HepG2 (cell line): ENCODE data around the gene ESPNL. TPM values are rescaled to one million over a fixed set of nuclear protein-coding genes. Genes with fewer than 3 reads are reported as not detected.

Source experiments
- ADNP ChIP-seq: sonication (generic); formaldehyde crosslinking; IDR thresholded peaks from 2 replicates; pipeline ENCODE4 v1.4.0; 2020; ENCODE audit warnings: missing genetic modification reagents
- CBX1 ChIP-seq: IDR thresholded peaks from one replicate; pipeline ENCODE4 v1.6.1; 2016; ENCODE audit warnings: antibody characterized with exemption, low read depth
- CBX2 ChIP-seq, 2 experiments: fragments of 200-600 bp in 1 of 2; sonication (generic); formaldehyde crosslinking in 1 of 2; IDR thresholded peaks; 2 replicates each; pipeline versions ENCODE4 v1.7.0 to v1.8.1; 2018 to 2022; ENCODE audit warnings: low read depth in 2 of 2, low read length in 1 of 2, mild to moderate bottlenecking in 1 of 2, missing genetic modification reagents in 1 of 2
- CREB1 ChIP-seq, 2 experiments: fragments of 450-650 bp in 1 of 2; IDR thresholded peaks; 2 replicates each; pipeline ENCODE4 v1.6.1; 2016 to 2017; ENCODE audit warnings: control low read depth in 1 of 2, mild to moderate bottlenecking in 1 of 2, missing compliant biosample characterization in 1 of 2, missing genetic modification characterization in 1 of 2
- EP300 ChIP-seq, 3 experiments: sonication (generic) in 1 of 3; formaldehyde crosslinking in 1 of 3; IDR thresholded peaks; 2 replicates each; pipeline versions ENCODE4 v1.5.1 to v1.6.1; 2011 to 2020; ENCODE audit warnings: low read depth in 2 of 3, low read length in 2 of 3, borderline replicate concordance in 1 of 3, improper control_type of control experiment in 1 of 3, mild to moderate bottlenecking in 1 of 3, missing genetic modification reagents in 1 of 3, moderate library complexity in 1 of 3
- HNRNPLL ChIP-seq: fragments of 200-400 bp; formaldehyde crosslinking; IDR thresholded peaks from 2 replicates; pipeline ENCODE4 v1.6.1; 2017; ENCODE audit warnings: mild to moderate bottlenecking, low read depth, low read length; ENCODE audit not compliant: poor library complexity, severe bottlenecking
- MIER3 ChIP-seq: IDR thresholded peaks from 2 replicates; pipeline ENCODE4 v1.6.1; 2016; ENCODE audit warnings: missing compliant biosample characterization, borderline replicate concordance
- REST ChIP-seq, 2 experiments: IDR thresholded peaks; 2 replicates each; pipeline ENCODE4 v1.6.1; 2011 to 2012; ENCODE audit warnings: low read length in 2 of 2, borderline replicate concordance in 1 of 2, low read depth in 1 of 2, mild to moderate bottlenecking in 1 of 2, moderate library complexity in 1 of 2
- RFX1 ChIP-seq: fragments of 450-650 bp; IDR thresholded peaks from 2 replicates; pipeline ENCODE4 v1.6.1; 2017
- TMF1 ChIP-seq: sonication (generic); formaldehyde crosslinking; IDR thresholded peaks from 2 replicates; pipeline ENCODE4 v1.8.1; 2022; ENCODE audit warnings: low read depth, missing genetic modification reagents
- ZBTB40 ChIP-seq, 2 experiments: fragments of 450-650 bp in 1 of 2; sonication (generic) in 1 of 2; formaldehyde crosslinking in 1 of 2; IDR thresholded peaks; 2 replicates each; pipeline versions ENCODE4 v1.6.1 to v1.8.0; 2016 to 2022; ENCODE audit warnings: antibody characterized with exemption in 1 of 2, mild to moderate bottlenecking in 1 of 2, missing genetic modification reagents in 1 of 2
- polyA plus RNA-seq, 8 experiments: library from polyadenylated mRNA; depleted of rRNA in 3 of 8; stranded (reverse) in 7 of 8; unstranded in 1 of 8; fragments of >200 nt; fragmentation: Illumina TruSeq in 4 of 8; extraction: Trizol in 4 of 8; gene quantifications; 2 replicates each; pipeline versions ENCODE4 v1.2.1 to v1.2.3, GENCODE V29; 2011 to 2016; ENCODE audit warnings: low read depth in 4 of 8, missing spikeins in 1 of 8, mixed read lengths in 1 of 8; ENCODE audit not compliant: insufficient read depth in 1 of 8
- total RNA-seq, 5 experiments: library from RNA; depleted of rRNA; stranded (reverse); fragments of >200 nt; fragmentation: Illumina TruSeq; extraction: Trizol; gene quantifications; 2 replicates each; pipeline ENCODE4 v1.2.3, GENCODE V29; 2016; ENCODE audit warnings: low read depth in 1 of 5
- TF ChIP-seq, protein P1 (sequence below): conservative IDR thresholded peaks from 2 replicates; pipeline ENCODE4 v1.6.1; 2018; ENCODE audit warnings: missing genetic modification reagents

Gene ESPNL
- total and polyA plus RNA-seq, 2 of the 13 experiments (the other 11 are each of a cell fraction or from before 2014, with no cell fraction given): 0.45 to 0.80 TPM

DNA sequence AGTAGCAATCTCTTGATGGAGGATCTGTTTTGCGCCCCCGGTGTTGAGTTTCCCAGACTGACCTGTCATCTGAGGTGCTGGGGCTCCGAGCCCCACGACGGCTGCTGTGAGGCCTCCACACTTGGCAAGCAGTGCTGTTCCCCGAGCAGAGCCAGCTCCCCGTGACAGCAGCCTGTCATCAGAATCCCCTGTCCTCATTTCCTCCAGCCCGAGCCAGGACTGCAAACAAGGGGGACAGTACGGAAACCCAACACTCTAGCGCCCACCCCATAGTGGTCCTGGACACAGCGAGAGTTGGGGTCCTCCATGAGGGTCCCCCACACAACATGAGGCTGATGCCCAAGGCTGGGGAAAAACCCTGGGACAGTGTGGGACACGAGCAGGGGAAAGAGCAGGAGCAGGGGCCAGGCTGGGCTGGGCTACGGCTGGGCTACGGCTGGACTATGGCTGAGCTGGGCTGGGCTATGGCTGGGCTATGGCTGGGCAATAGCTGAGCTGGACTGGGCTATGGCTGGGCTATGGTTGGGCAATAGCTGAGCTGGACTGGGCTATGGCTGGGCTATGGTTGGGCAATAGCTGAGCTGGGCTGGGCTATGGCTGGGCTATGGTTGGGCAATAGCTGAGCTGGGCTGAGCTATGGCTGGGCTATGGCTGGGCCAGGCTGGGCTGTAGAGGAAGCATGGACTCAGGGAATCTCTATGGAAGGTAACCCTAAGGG is 36.8 kb downstream of the ESPNL start (continued):
- TF ChIP-seq ZBTB40 (IDR thresholded peaks at IDR 0.05): no peak
- no peak for TF ChIP-seq ZBTB40 (CRISPR knock-in tag; IDR thresholded peaks at IDR 0.05)
- TF ChIP-seq CBX1: no peak
- TF ChIP-seq, protein P1, sequence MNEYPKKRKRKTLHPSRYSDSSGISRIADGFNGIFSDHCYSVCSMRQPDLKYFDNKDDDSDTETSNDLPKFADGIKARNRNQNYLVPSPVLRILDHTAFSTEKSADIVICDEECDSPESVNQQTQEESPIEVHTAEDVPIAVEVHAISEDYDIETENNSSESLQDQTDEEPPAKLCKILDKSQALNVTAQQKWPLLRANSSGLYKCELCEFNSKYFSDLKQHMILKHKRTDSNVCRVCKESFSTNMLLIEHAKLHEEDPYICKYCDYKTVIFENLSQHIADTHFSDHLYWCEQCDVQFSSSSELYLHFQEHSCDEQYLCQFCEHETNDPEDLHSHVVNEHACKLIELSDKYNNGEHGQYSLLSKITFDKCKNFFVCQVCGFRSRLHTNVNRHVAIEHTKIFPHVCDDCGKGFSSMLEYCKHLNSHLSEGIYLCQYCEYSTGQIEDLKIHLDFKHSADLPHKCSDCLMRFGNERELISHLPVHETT (CRISPR knock-in tag): no peak
- TF ChIP-seq HNRNPLL: peak; percentile 35
- peak in 1 of 2 experiments; percentile 97; a peak in 1 of 4 replicates for TF ChIP-seq EP300 (IDR thresholded peaks at IDR 0.05; ENCODE audit: low read depth in 2 of 2, low read length in 2 of 2)
- TF ChIP-seq EP300 (CRISPR knock-in tag; IDR thresholded peaks at IDR 0.05; ENCODE audit: borderline replicate concordance): no peak; the same call in 1 of the 2 replicates
- TF ChIP-seq CBX2 (IDR thresholded peaks at IDR 0.05; ENCODE audit: low read depth, low read length): no peak
- TF ChIP-seq CBX2 (CRISPR knock-in tag; IDR thresholded peaks at IDR 0.05; ENCODE audit: low read depth): no peak
- TF ChIP-seq REST (IDR thresholded peaks at IDR 0.05; ENCODE audit: borderline replicate concordance in 1 of 2, low read depth in 1 of 2, low read length in 2 of 2): no peak
- no peak for TF ChIP-seq MIER3 (CRISPR knock-in tag)
- no peak for TF ChIP-seq CREB1 (IDR thresholded peaks at IDR 0.05)
- no peak for TF ChIP-seq CREB1 (CRISPR knock-in tag; IDR thresholded peaks at IDR 0.05)
- no peak for TF ChIP-seq TMF1
- no peak for TF ChIP-seq ADNP (CRISPR knock-in tag)
- no peak for TF ChIP-seq RFX1
